Hepatocyte (in vitro differentiated cells): ENCODE data around the gene ESYT3. TPM values are rescaled to one million over a fixed set of nuclear protein-coding genes. Genes with fewer than 3 reads are reported as not detected.
A peak's percentile ranks its signal among the peaks of the same experiment; 100 is the strongest.

Experiments used
- DNase-seq: peaks from one replicate; pipeline ENCODE4 v3.0.0-alpha.2; 2016; ENCODE audit warnings: low spot score
- H2AFZ ChIP-seq: fragments of 200-600 bp; sonication (generic); 2 replicates; pipeline ENCODE4 v1.6.0; 2016; ENCODE audit warnings: antibody characterized with exemption, mild to moderate bottlenecking
- H3K27ac ChIP-seq: fragments of 200-600 bp; sonication (generic); 2 replicates; pipeline ENCODE4 v1.5.1; 2016; ENCODE audit warnings: mild to moderate bottlenecking
- H3K27me3 ChIP-seq: fragments of 200-600 bp; sonication (generic); 2 replicates; pipeline ENCODE4 v1.6.1; 2016
- H3K36me3 ChIP-seq: fragments of 200-600 bp; sonication (generic); replicated peaks from 2 replicates; pipeline ENCODE4 v1.5.1; 2016; ENCODE audit warnings: low read depth; ENCODE audit not compliant: insufficient read depth
- H3K4me1 ChIP-seq: fragments of 200-600 bp; sonication (generic); 2 replicates; pipeline ENCODE4 v1.5.1; 2016; ENCODE audit warnings: mild to moderate bottlenecking, moderate library complexity; ENCODE audit not compliant: insufficient read depth
- H3K4me2 ChIP-seq: fragments of 200-600 bp; sonication (generic); 2 replicates; pipeline ENCODE4 v1.6.0; 2016
- H3K4me3 ChIP-seq: fragments of 200-600 bp; sonication (generic); 2 replicates; pipeline ENCODE4 v1.5.1; 2016; ENCODE audit warnings: mild to moderate bottlenecking
- H3K79me2 ChIP-seq: fragments of 200-600 bp; sonication (generic); 2 replicates; pipeline ENCODE4 v1.6.0; 2017; ENCODE audit warnings: mild to moderate bottlenecking
- H3K9me2 ChIP-seq: fragments of 200-600 bp; sonication (generic); replicated peaks from 2 replicates; pipeline ENCODE4 v1.6.0; 2017; ENCODE audit warnings: mild to moderate bottlenecking; ENCODE audit not compliant: insufficient read depth
- H3K9me3 ChIP-seq: fragments of 200-600 bp; sonication (generic); 2 replicates; pipeline ENCODE4 v1.5.1; 2016; ENCODE audit warnings: low read depth, mild to moderate bottlenecking
- H4K20me1 ChIP-seq: fragments of 200-600 bp; sonication (generic); 2 replicates; pipeline ENCODE4 v1.6.0; 2016; ENCODE audit warnings: mild to moderate bottlenecking; ENCODE audit not compliant: insufficient read depth, poor library complexity, severe bottlenecking
- CTCF ChIP-seq: fragments of 200-600 bp; sonication (generic); IDR thresholded peaks from 2 replicates; pipeline ENCODE4 v1.5.1; 2016; ENCODE audit warnings: antibody characterized with exemption, mild to moderate bottlenecking; ENCODE audit not compliant: poor library complexity
- EZH2 ChIP-seq: fragments of 200-600 bp; sonication (generic); IDR thresholded peaks from 2 replicates; pipeline ENCODE4 v1.6.1; 2016; ENCODE audit warnings: antibody characterized with exemption, mild to moderate bottlenecking, borderline replicate concordance
- EZH2phosphoT487 ChIP-seq: fragments of 200-600 bp; sonication (generic); IDR thresholded peaks from one replicate; pipeline ENCODE4 v1.6.1; 2018; ENCODE audit warnings: antibody characterized with exemption, mild to moderate bottlenecking, low read depth, moderate library complexity; ENCODE audit not compliant: unreplicated experiment, severe bottlenecking
- WGBS: methylation state at CpG from one replicate; pipeline ENCODE4 v1.1.6; 2016; ENCODE audit warnings: low lambda C conversion rate; ENCODE audit errors: missing lambda C conversion rate; 5-methylcytosine and 5-hydroxymethylcytosine counted together
- polyA plus RNA-seq: library from polyadenylated mRNA; unstranded; fragments of >200 nt; fragmentation: Nextera tagmentation; extraction: Ambion mirVana; gene quantifications from 2 replicates; pipeline ENCODE4 v1.2.1, GENCODE V29; 2016
- total RNA-seq: library from RNA; depleted of rRNA; stranded (reverse); fragments of >200 nt; gene quantifications from 2 replicates; pipeline ENCODE4 v1.2.3, GENCODE V29; 2014

ESYT3 gene
- total and polyA plus RNA-seq, 2 experiments from 2014 or later = 0.47 to 1.1 TPM

- Histone ChIP-seq H2AFZ (no peak overlapping the region), H4K20me1 (no peaks in the 10 kb centered on the region), H3K9me3 (no peaks in the 10 kb centered on the region), H3K36me3 (no peaks in the 10 kb centered on the region), H3K27me3 (no peaks in the 10 kb centered on the region), H3K27ac (no peak overlapping the region), H3K4me3 (no peak overlapping the region), H3K9me2 (no peaks in the 10 kb centered on the region), H3K4me2 (no peak overlapping the region), H3K79me2 (no peaks in the 10 kb centered on the region), H3K4me1 (no peaks in the 10 kb centered on the region)
- no peak for TF ChIP-seq EZH2phosphoT487
- no peak for TF ChIP-seq EZH2
- no peak for TF ChIP-seq CTCF
- WGBS = 94% methylated on average over 14 of the region's 14 CpGs
- no peak for DNase-seq
Observed at GRCh38 chr3:138396752-138397410, 37.5 kb upstream of the ESYT3 start.

GRCh38 chr3:138397983-138398382 is 36.4 kb upstream of the ESYT3 start:
- WGBS = 95% methylated on average over 4 of the region's 4 CpGs
- H4K20me1 ChIP-seq = no peaks in the 10 kb centered on the region
- no peak overlapping the region for H2AFZ ChIP-seq
- H3K9me3 ChIP-seq = no peaks in the 10 kb centered on the region
- H3K9me2 ChIP-seq = no peaks in the 10 kb centered on the region
- no peak overlapping the region for H3K4me3 ChIP-seq
- peak; percentile 7 for TF ChIP-seq CTCF
- TF ChIP-seq EZH2 = no peak
- no peak for TF ChIP-seq EZH2phosphoT487
- no peak for DNase-seq
- H3K79me2 ChIP-seq = no peaks in the 10 kb centered on the region
- no peak overlapping the region for H3K27ac ChIP-seq
- no peak overlapping the region for H3K4me2 ChIP-seq
- no peaks in the 10 kb centered on the region for H3K27me3 ChIP-seq
- no peaks in the 10 kb centered on the region for H3K36me3 ChIP-seq
- H3K4me1 ChIP-seq = no peaks in the 10 kb centered on the region

- Histone ChIP-seq H3K4me3 (no peak overlapping the region), H3K4me1 (no peaks in the 10 kb centered on the region), H3K27me3 (no peaks in the 10 kb centered on the region), H3K36me3 (no peaks in the 10 kb centered on the region), H2AFZ (no peak overlapping the region), H3K27ac (no peak overlapping the region), H4K20me1 (no peaks in the 10 kb centered on the region), H3K9me3 (no peaks in the 10 kb centered on the region), H3K79me2 (no peaks in the 10 kb centered on the region), H3K4me2 (no peak overlapping the region), H3K9me2 (no peaks in the 10 kb centered on the region)
- WGBS = 79% methylated on average over 11 of the region's 11 CpGs
- no peak for TF ChIP-seq CTCF
- TF ChIP-seq EZH2 = no peak
- TF ChIP-seq EZH2phosphoT487 = no peak
- DNase-seq = no peak
Observed at GRCh38 chr3:138398791-138399575, 35.4 kb upstream of the ESYT3 start.
